Measurements from ENCODE around the gene CEP104.

Gene CEP104

DNA sequence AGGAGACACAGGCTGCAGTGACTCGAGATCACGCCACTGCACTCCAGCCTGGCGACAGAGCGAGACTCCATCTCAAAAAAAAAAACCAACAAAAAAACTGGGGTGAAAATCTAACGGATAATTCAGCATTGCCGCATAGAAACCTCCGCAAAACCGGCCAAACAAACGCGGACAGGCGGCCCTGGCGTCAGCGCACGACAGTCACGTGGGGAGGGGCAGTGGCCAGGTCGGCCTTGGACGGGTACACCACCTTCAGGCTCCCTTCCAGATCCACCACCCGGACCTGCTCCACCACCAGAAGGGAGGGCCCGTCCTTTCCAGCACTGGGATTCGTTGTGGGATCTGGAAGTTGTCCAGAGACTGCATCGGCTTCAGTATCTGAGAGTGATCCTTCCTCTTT, 76.1 kb downstream of the CEP104 start:
- Histone ChIP-seq H3K4me3 (replicated peaks; ENCODE audit: insufficient read depth, low read length) (no peak overlapping the region), H3K27me3 (ENCODE audit: insufficient read depth, poor library complexity, severe bottlenecking) (no peaks in the 10 kb centered on the region), H3K27ac (replicated peaks) (no peak overlapping the region)
- DNase-seq (ENCODE audit: low read depth in 1 of 2, low spot score in 1 of 2): no peak
- TF ChIP-seq, protein P1, sequence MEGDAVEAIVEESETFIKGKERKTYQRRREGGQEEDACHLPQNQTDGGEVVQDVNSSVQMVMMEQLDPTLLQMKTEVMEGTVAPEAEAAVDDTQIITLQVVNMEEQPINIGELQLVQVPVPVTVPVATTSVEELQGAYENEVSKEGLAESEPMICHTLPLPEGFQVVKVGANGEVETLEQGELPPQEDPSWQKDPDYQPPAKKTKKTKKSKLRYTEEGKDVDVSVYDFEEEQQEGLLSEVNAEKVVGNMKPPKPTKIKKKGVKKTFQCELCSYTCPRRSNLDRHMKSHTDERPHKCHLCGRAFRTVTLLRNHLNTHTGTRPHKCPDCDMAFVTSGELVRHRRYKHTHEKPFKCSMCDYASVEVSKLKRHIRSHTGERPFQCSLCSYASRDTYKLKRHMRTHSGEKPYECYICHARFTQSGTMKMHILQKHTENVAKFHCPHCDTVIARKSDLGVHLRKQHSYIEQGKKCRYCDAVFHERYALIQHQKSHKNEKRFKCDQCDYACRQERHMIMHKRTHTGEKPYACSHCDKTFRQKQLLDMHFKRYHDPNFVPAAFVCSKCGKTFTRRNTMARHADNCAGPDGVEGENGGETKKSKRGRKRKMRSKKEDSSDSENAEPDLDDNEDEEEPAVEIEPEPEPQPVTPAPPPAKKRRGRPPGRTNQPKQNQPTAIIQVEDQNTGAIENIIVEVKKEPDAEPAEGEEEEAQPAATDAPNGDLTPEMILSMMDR (IDR thresholded peaks at IDR 0.05; ENCODE audit: insufficient read depth, low read length): no peak

DNA sequence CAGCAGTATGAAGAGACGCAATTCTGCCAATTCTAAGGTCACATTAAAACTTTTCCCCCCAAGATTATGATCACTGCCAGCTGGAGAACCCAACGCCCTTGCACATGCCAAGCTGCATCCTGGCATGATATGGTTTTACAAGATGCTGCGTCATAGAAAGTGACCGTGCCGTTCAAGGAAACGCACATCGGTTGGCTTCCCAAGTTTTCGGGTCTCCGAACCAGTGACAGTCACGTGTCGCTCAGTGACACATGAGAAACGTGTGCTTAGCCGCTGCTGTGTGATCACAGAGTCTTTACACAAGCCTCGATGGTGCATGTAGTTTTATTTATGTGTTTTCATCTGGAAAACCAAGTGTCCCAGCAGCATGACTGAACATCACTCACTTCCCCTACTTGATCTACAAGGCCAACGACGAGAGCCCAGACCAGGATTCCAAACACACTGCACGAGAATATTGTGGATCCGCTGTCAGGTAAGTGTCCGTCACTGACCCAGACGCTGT, 77.0 kb downstream of the CEP104 start:
- H3K4me3 ChIP-seq (replicated peaks; ENCODE audit: insufficient read depth, low read length): no peak overlapping the region
- TF ChIP-seq, protein P1 (IDR thresholded peaks at IDR 0.05; ENCODE audit: insufficient read depth, low read length): no peak
- no peak for TF ChIP-seq GABPA (IDR thresholded peaks at IDR 0.05; ENCODE audit: low read depth)
- no peak for TF ChIP-seq POLR2AphosphoS5 (IDR thresholded peaks at IDR 0.05; ENCODE audit: low read depth)
- TF ChIP-seq, protein P2, sequence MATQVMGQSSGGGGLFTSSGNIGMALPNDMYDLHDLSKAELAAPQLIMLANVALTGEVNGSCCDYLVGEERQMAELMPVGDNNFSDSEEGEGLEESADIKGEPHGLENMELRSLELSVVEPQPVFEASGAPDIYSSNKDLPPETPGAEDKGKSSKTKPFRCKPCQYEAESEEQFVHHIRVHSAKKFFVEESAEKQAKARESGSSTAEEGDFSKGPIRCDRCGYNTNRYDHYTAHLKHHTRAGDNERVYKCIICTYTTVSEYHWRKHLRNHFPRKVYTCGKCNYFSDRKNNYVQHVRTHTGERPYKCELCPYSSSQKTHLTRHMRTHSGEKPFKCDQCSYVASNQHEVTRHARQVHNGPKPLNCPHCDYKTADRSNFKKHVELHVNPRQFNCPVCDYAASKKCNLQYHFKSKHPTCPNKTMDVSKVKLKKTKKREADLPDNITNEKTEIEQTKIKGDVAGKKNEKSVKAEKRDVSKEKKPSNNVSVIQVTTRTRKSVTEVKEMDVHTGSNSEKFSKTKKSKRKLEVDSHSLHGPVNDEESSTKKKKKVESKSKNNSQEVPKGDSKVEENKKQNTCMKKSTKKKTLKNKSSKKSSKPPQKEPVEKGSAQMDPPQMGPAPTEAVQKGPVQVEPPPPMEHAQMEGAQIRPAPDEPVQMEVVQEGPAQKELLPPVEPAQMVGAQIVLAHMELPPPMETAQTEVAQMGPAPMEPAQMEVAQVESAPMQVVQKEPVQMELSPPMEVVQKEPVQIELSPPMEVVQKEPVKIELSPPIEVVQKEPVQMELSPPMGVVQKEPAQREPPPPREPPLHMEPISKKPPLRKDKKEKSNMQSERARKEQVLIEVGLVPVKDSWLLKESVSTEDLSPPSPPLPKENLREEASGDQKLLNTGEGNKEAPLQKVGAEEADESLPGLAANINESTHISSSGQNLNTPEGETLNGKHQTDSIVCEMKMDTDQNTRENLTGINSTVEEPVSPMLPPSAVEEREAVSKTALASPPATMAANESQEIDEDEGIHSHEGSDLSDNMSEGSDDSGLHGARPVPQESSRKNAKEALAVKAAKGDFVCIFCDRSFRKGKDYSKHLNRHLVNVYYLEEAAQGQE (IDR thresholded peaks at IDR 0.05; ENCODE audit: insufficient replicate concordance, low read depth): no peak
- TF ChIP-seq SPI1 (IDR thresholded peaks at IDR 0.05; ENCODE audit: borderline replicate concordance, low read depth): no peak
- no peak for DNase-seq (ENCODE audit: low read depth in 1 of 2, low spot score in 1 of 2)

DNA sequence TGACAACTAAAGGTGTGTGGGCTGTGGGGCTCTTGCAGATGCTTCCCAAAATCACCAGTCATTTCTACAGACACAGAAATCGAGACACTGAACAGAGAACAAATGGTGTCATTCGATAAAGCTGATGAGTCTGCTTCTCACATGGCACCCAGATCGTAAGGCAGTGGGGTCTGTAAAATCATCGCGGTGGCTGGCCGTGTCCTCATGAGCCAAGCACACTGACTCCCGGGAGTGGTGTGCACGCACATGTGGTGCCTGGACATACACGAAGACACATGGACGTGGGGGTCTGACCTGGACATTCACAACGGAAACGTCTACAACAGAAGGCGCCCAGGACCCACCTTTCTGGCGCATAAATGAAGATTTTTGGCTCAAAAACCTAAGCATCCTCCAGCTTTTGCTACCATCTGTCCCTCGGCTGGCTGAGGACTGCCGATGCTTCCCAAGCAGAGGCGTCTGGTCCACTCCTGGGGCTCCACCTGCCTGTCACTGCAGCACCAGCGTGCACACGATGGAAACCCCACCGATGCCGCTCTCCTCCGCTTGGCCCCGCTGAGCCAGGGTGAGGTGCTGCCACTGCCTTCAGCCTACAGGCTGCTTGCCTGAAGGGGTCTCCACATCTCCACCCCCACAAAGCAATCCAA, 77.6 kb downstream of the CEP104 start:
- Histone ChIP-seq H3K4me3 (replicated peaks; ENCODE audit: insufficient read depth, low read length) (no peak overlapping the region), H3K27me3 (ENCODE audit: insufficient read depth, poor library complexity, severe bottlenecking) (no peaks in the 10 kb centered on the region), H3K27ac (replicated peaks) (no peak overlapping the region)
- DNase-seq (ENCODE audit: low read depth in 1 of 2, low spot score in 1 of 2): no peak
- TF ChIP-seq, protein P2 (IDR thresholded peaks at IDR 0.05; ENCODE audit: insufficient replicate concordance, low read depth): no peak
- TF ChIP-seq POLR2AphosphoS5 (IDR thresholded peaks at IDR 0.05; ENCODE audit: low read depth): no peak
- TF ChIP-seq, protein P1 (IDR thresholded peaks at IDR 0.05; ENCODE audit: insufficient read depth, low read length): no peak
- TF ChIP-seq SPI1 (IDR thresholded peaks at IDR 0.05; ENCODE audit: borderline replicate concordance, low read depth): no peak
- no peak for TF ChIP-seq GABPA (IDR thresholded peaks at IDR 0.05; ENCODE audit: low read depth)

More for the DNA sequence above, 77.0 kb downstream of the CEP104 start:
- no peak overlapping the region for H3K27ac ChIP-seq (replicated peaks)
- no peaks in the 10 kb centered on the region for H3K27me3 ChIP-seq (ENCODE audit: insufficient read depth, poor library complexity, severe bottlenecking)

Measured in HL-60 (cell line).